H54 (cell line): ENCODE data around the gene CAMK2D.

Experiments used
- DNase-seq: peaks from one replicate; pipeline ENCODE4 v3.0.0; 2011; ENCODE audit warnings: low spot score, mixed read lengths; ENCODE audit not compliant: insufficient read length
- FAIRE-seq: peaks from 3 replicates; lab custom pipeline; 2011; peaks lifted over from hg19 to GRCh38; lab: Jason Lieb, UNC
- POLR2A ChIP-seq: IDR thresholded peaks from 2 replicates; pipeline ENCODE4 v1.6.1; 2011; ENCODE audit warnings: low read depth, mild to moderate bottlenecking, low read length

The CAMK2D gene

GRCh38 chr4:113404167-113404571 lies 357.4 kb downstream of the CAMK2D start:
- no peak for FAIRE-seq
- no peak for TF ChIP-seq POLR2A
- DNase-seq: no peak
